ENCODE measurements around the gene KRT71.

KRT71 gene

GRCh38 chr12:52552681-52553195 is at the start of gene KRT71:
KRT71 (minus strand) TSS chr12:52553145; CDS start chr12:52553077, 68 bp downstream.
- no peak within 1 kb of the TSS for H3K4me3 ChIP-seq (ENCODE audit: low read depth, low read length)
- no peak for DNase-seq (ENCODE audit: low read depth)
- TF ChIP-seq POLR2A (IDR thresholded peaks at IDR 0.05; ENCODE audit: extremely low read depth, insufficient read length) (no peak), MYC (IDR thresholded peaks at IDR 0.05; ENCODE audit: low read depth, low read length) (no peak), CTCF (IDR thresholded peaks at IDR 0.05; ENCODE audit: low read depth, low read length) (no peak), MAX (IDR thresholded peaks at IDR 0.05; ENCODE audit: low read depth, low read length) (no peak)

- H3K4me3 ChIP-seq (ENCODE audit: low read depth, low read length), result no peak overlapping the region
- TF ChIP-seq MYC (IDR thresholded peaks at IDR 0.05; ENCODE audit: low read depth, low read length) (no peak), MAX (IDR thresholded peaks at IDR 0.05; ENCODE audit: low read depth, low read length) (no peak), CTCF (IDR thresholded peaks at IDR 0.05; ENCODE audit: low read depth, low read length) (no peak), POLR2A (IDR thresholded peaks at IDR 0.05; ENCODE audit: extremely low read depth, insufficient read length) (no peak)
- DNase-seq (ENCODE audit: low read depth), result no peak
These were observed 49.6 kb upstream of the KRT71 start for GRCh38 chr12:52602552-52602951.

- no peak for TF ChIP-seq CTCF (IDR thresholded peaks at IDR 0.05; ENCODE audit: low read depth, low read length)
- TF ChIP-seq MYC (IDR thresholded peaks at IDR 0.05; ENCODE audit: low read depth, low read length), result no peak
- no peak for TF ChIP-seq MAX (IDR thresholded peaks at IDR 0.05; ENCODE audit: low read depth, low read length)
- TF ChIP-seq POLR2A (IDR thresholded peaks at IDR 0.05; ENCODE audit: extremely low read depth, insufficient read length), result no peak
- H3K4me3 ChIP-seq (ENCODE audit: low read depth, low read length), result no peak overlapping the region
- no peak for DNase-seq (ENCODE audit: low read depth)
These were observed 48.7 kb upstream of the KRT71 start for GRCh38 chr12:52601671-52602070.

GRCh38 chr12:52600941-52601481 is 48.1 kb upstream of the KRT71 start, which contains the start of gene KRT72:
KRT72 (minus strand) TSS chr12:52601463; CDS start chr12:52601452, 11 bp downstream.
- no peak for TF ChIP-seq MAX (IDR thresholded peaks at IDR 0.05; ENCODE audit: low read depth, low read length)
- TF ChIP-seq POLR2A (IDR thresholded peaks at IDR 0.05; ENCODE audit: extremely low read depth, insufficient read length), result no peak
- no peak for TF ChIP-seq MYC (IDR thresholded peaks at IDR 0.05; ENCODE audit: low read depth, low read length)
- TF ChIP-seq CTCF (IDR thresholded peaks at IDR 0.05; ENCODE audit: low read depth, low read length), result no peak
- DNase-seq (ENCODE audit: low read depth), result no peak
- H3K4me3 ChIP-seq (ENCODE audit: low read depth, low read length), result no peak within 1 kb of the TSS

- DNase-seq (ENCODE audit: low read depth), result no peak
- TF ChIP-seq MYC (IDR thresholded peaks at IDR 0.05; ENCODE audit: low read depth, low read length) (no peak), CTCF (IDR thresholded peaks at IDR 0.05; ENCODE audit: low read depth, low read length) (no peak), MAX (IDR thresholded peaks at IDR 0.05; ENCODE audit: low read depth, low read length) (no peak), POLR2A (IDR thresholded peaks at IDR 0.05; ENCODE audit: extremely low read depth, insufficient read length) (no peak)
- H3K4me3 ChIP-seq (ENCODE audit: low read depth, low read length), result no peak overlapping the region
These were observed 47.5 kb upstream of the KRT71 start for GRCh38 chr12:52600475-52600874.
